Measurements from ENCODE around the gene RSPH9.

The RSPH9 gene

GRCh38 chr6:43669050-43669921 lies 24.4 kb downstream of the RSPH9 start:
- DNase-seq: no peak

GRCh38 chr6:43669922-43670622 lies 25.2 kb downstream of the RSPH9 start:
- DNase-seq: no peak

- DNase-seq: no peak
These were observed 25.8 kb downstream of the RSPH9 start for GRCh38 chr6:43670623-43670986.

GRCh38 chr6:43671011-43671800 lies 26.4 kb downstream of the RSPH9 start:
- no peak for DNase-seq

GRCh38 chr6:43671801-43672690 lies 27.2 kb downstream of the RSPH9 start:
- DNase-seq: no peak

- DNase-seq: peak; percentile 58
These were observed 28.7 kb downstream of the RSPH9 start for GRCh38 chr6:43673444-43674084.

GRCh38 chr6:43674291-43674690 lies 29.5 kb downstream of the RSPH9 start:
- DNase-seq: no peak

- no peak for DNase-seq
These were observed 30.1 kb downstream of the RSPH9 start for GRCh38 chr6:43674921-43675320.

GRCh38 chr6:43676962-43677606 lies 32.2 kb downstream of the RSPH9 start:
- no peak for DNase-seq

GRCh38 chr6:43677759-43678158 lies 32.9 kb downstream of the RSPH9 start:
- no peak for DNase-seq

GRCh38 chr6:43678341-43678740 lies 33.5 kb downstream of the RSPH9 start:
- DNase-seq: no peak

- DNase-seq: no peak
These were observed 34.2 kb downstream of the RSPH9 start for GRCh38 chr6:43679057-43679456.

GRCh38 chr6:43680308-43681200 lies 35.7 kb downstream of the RSPH9 start:
- no peak for DNase-seq

GRCh38 chr6:43681303-43681702 lies 36.5 kb downstream of the RSPH9 start:
- DNase-seq: no peak

GRCh38 chr6:43682724-43683429 lies 38.0 kb downstream of the RSPH9 start:
- DNase-seq: no peak

GRCh38 chr6:43683708-43684455 lies 39.0 kb downstream of the RSPH9 start:
- no peak for DNase-seq

- no peak for DNase-seq
These were observed 42.2 kb downstream of the RSPH9 start for GRCh38 chr6:43687079-43687436.

GRCh38 chr6:43687437-43688347 lies 42.9 kb downstream of the RSPH9 start, which contains the start of gene MRPS18A:
TSS of gene MRPS18A (minus strand) at chr6:43687791. CDS start at chr6:43687779, 12 bp downstream.
- DNase-seq: no peak
